ENCODE data around the gene TASP1.
"Not testable (repeated sequence)": the region's sequence is repeated elsewhere in the genome, so short reads cannot be mapped to it uniquely, and the experiment has no call there.

TASP1 gene

GRCh38 chr20:13510837-13511488 is 127.8 kb downstream of the TASP1 start:
- Histone ChIP-seq H3K4me3 (ENCODE audit: low read length) (no peak overlapping the region), H3K36me3 (ENCODE audit: control insufficient read depth, insufficient read depth, low read length) (no peaks in the 10 kb centered on the region), H3K27ac (ENCODE audit: low read depth, low read length) (no peak overlapping the region), H3K27me3 (ENCODE audit: control insufficient read depth, insufficient read depth, low read length) (no peaks in the 10 kb centered on the region), H3K4me1 (ENCODE audit: control insufficient read depth, insufficient read depth, low read length) (no peaks in the 10 kb centered on the region), H3K9ac (ENCODE audit: low read length) (no peak overlapping the region)

DNA sequence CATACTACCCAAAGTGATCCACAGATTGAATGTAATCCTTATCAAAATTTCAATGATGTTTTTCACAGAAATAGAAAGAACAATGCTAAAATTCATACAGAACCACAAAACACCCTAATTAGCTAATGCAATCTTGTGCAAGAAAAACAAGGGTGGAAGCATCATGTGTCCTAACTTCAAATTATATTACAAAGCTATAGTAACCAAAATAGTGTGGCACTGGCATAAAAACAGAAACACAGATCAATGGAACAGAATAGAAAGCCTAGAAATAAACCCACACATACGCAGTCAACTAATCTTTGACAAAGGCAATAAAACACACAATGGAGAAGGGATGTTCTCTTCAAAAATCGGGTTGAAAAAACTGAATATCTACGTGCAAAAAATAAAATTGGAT is 131.1 kb downstream of the TASP1 start:
- no peak overlapping the region for H3K27ac ChIP-seq (ENCODE audit: low read depth, low read length)
- no peak overlapping the region for H3K9ac ChIP-seq (ENCODE audit: low read length)
- no peaks in the 10 kb centered on the region for H3K4me1 ChIP-seq (ENCODE audit: control insufficient read depth, insufficient read depth, low read length)
- H3K4me3 ChIP-seq (ENCODE audit: low read length), result no peak overlapping the region
- no peaks in the 10 kb centered on the region for H3K27me3 ChIP-seq (ENCODE audit: control insufficient read depth, insufficient read depth, low read length)
- no peaks in the 10 kb centered on the region for H3K36me3 ChIP-seq (ENCODE audit: control insufficient read depth, insufficient read depth, low read length)

GRCh38 chr20:13501500-13501899 is 137.2 kb downstream of the TASP1 start:
- no peaks in the 10 kb centered on the region for H3K4me1 ChIP-seq (ENCODE audit: control insufficient read depth, insufficient read depth, low read length)
- no peak overlapping the region for H3K9ac ChIP-seq (ENCODE audit: low read length)
- H3K4me3 ChIP-seq (ENCODE audit: low read length), result no peak overlapping the region
- H3K27ac ChIP-seq (ENCODE audit: low read depth, low read length), result no peak overlapping the region
- H3K36me3 ChIP-seq (ENCODE audit: control insufficient read depth, insufficient read depth, low read length), result no peaks in the 10 kb centered on the region
- no peaks in the 10 kb centered on the region for H3K27me3 ChIP-seq (ENCODE audit: control insufficient read depth, insufficient read depth, low read length)

DNA sequence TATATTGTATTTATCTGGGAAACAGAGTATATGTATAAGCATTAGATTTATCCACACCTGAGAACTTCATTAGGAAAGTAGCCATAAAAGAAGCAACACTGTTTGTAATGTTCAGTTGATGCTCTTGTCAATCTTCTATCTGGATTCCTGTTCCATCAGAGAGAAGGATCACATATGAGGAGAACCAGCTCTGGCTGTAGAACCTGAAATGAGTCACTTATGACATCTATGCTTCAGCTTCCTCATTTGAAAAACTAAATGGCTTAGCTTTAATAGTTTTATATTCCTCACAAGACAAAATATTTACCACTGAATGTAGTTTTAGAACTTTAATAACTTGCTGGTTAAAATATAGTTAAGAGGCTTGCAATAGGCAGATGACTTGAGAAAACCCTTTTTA is 144.7 kb downstream of the TASP1 start:
- H3K27me3 ChIP-seq (ENCODE audit: control insufficient read depth, insufficient read depth, low read length), result no peaks in the 10 kb centered on the region
- H3K9ac ChIP-seq (ENCODE audit: low read length), result no peak overlapping the region
- peaks cover 12% of the 10 kb centered on the region for H3K4me1 ChIP-seq (ENCODE audit: control insufficient read depth, insufficient read depth, low read length)
- H3K36me3 ChIP-seq (ENCODE audit: control insufficient read depth, insufficient read depth, low read length), result no peaks in the 10 kb centered on the region
- no peak overlapping the region for H3K4me3 ChIP-seq (ENCODE audit: low read length)
- H3K27ac ChIP-seq (ENCODE audit: low read depth, low read length), result no peak overlapping the region

DNA sequence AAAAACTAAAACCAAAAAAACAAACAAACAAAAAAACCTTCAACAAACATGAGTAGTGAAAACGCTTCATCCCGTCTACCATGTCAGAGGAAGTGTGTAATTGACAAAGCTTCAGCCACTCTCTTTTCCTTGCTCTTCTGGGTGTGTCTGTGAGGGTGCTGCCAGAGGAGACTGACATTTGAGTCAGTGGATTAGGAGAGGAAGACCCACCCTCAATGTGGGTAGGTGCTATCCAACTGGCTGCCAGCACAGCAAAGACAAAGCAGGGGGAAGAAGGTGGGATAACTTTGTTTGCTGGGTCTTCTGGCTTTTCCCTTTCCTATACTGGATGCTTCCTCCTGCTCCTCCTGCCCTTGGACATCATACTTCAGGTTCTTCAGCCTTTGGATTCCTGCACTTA is 145.6 kb downstream of the TASP1 start:
- H3K4me1 ChIP-seq (ENCODE audit: control insufficient read depth, insufficient read depth, low read length), result peaks cover 12% of the 10 kb centered on the region
- no peak overlapping the region for H3K27ac ChIP-seq (ENCODE audit: low read depth, low read length)

DNA sequence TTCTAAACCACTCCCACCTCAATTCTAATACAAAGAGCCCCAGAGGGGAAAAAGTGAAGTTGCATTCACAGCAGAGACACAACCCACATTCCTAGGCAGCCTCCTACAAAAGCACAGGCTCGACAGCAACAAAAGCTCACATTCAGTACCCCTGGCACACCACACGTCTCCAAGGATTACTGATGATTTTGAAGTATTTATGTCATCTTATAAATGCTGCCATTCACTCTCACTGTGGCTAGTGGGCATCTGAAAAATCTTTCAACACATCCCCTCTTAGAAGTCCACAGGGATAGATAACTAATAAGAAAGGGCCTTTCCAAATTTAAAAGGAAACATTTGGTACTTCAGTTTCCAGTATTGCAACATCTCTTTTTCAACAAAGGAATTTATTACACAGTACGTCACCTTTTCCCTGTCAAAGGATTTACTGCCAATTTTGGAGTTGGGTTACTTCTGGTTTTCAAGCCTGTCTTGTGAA is 146.7 kb downstream of the TASP1 start:
- H3K4me3 ChIP-seq (ENCODE audit: low read length), result no peak overlapping the region
- H3K27me3 ChIP-seq (ENCODE audit: control insufficient read depth, insufficient read depth, low read length), result no peaks in the 10 kb centered on the region
- H3K36me3 ChIP-seq (ENCODE audit: control insufficient read depth, insufficient read depth, low read length), result no peaks in the 10 kb centered on the region
- H3K9ac ChIP-seq (ENCODE audit: low read length), result no peak overlapping the region
- H3K27ac ChIP-seq (ENCODE audit: low read depth, low read length), result no peak overlapping the region
- peaks cover 12% of the 10 kb centered on the region for H3K4me1 ChIP-seq (ENCODE audit: control insufficient read depth, insufficient read depth, low read length)

More for the DNA sequence above, 145.6 kb downstream of the TASP1 start:
- Histone ChIP-seq H3K4me3 (ENCODE audit: low read length) (no peak overlapping the region), H3K36me3 (ENCODE audit: control insufficient read depth, insufficient read depth, low read length) (no peaks in the 10 kb centered on the region), H3K27me3 (ENCODE audit: control insufficient read depth, insufficient read depth, low read length) (no peaks in the 10 kb centered on the region), H3K9ac (ENCODE audit: low read length) (no peak overlapping the region)

DNA sequence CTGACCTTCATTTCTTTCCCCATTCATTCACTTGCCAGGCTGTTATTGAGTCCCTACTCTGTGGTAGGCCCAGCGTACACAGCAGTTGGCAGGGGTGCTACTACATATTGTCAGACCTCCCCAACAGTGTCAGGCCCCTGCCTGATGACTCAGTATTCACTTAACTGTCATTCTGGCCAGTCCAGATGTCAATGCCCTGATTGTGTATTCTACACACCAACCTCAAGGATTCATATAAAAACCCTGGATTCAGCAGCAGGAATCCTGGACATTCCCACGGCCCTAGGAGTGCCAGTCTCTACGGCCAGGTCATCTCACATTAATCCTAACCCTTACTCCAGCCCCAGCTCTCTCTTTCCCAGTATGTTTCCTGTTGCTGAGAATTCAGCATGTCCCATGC is 151.5 kb downstream of the TASP1 start:
- H3K36me3 ChIP-seq (ENCODE audit: control insufficient read depth, insufficient read depth, low read length), result no peaks in the 10 kb centered on the region
- H3K9ac ChIP-seq (ENCODE audit: low read length), result no peak overlapping the region
- H3K4me1 ChIP-seq (ENCODE audit: control insufficient read depth, insufficient read depth, low read length), result peaks cover 9% of the 10 kb centered on the region
- no peak overlapping the region for H3K27ac ChIP-seq (ENCODE audit: low read depth, low read length)
- no peaks in the 10 kb centered on the region for H3K27me3 ChIP-seq (ENCODE audit: control insufficient read depth, insufficient read depth, low read length)
- H3K4me3 ChIP-seq (ENCODE audit: low read length), result no peak overlapping the region

GRCh38 chr20:13486694-13487093 is 152.0 kb downstream of the TASP1 start:
- H3K4me1 ChIP-seq (ENCODE audit: control insufficient read depth, insufficient read depth, low read length), result peaks cover 9% of the 10 kb centered on the region
- no peak overlapping the region for H3K27ac ChIP-seq (ENCODE audit: low read depth, low read length)
- H3K27me3 ChIP-seq (ENCODE audit: control insufficient read depth, insufficient read depth, low read length), result no peaks in the 10 kb centered on the region
- H3K4me3 ChIP-seq (ENCODE audit: low read length), result no peak overlapping the region
- no peaks in the 10 kb centered on the region for H3K36me3 ChIP-seq (ENCODE audit: control insufficient read depth, insufficient read depth, low read length)
- H3K9ac ChIP-seq (ENCODE audit: low read length), result no peak overlapping the region

DNA sequence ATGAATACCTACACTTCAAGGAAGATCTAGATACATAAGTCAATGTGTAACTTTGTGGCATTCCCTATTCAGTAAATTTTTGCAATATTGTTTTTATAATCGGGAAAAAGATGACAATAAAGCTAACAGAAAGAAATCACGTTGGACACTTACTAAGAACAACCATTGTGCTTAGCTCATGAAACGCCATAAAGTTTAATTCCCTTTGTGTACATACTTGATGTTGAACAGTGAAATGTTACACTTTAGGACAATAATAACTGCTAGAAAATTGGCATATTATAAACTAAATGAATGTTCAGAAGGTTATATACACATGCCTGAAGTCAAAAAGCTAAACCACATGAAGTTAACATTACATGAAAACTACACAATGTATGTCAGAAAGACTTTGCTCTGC is 153.2 kb downstream of the TASP1 start:
- Histone ChIP-seq H3K27ac (ENCODE audit: low read depth, low read length) (no peak overlapping the region), H3K9ac (ENCODE audit: low read length) (no peak overlapping the region), H3K36me3 (ENCODE audit: control insufficient read depth, insufficient read depth, low read length) (peaks cover 2% of the 10 kb centered on the region), H3K4me3 (ENCODE audit: low read length) (no peak overlapping the region), H3K27me3 (ENCODE audit: control insufficient read depth, insufficient read depth, low read length) (no peaks in the 10 kb centered on the region), H3K4me1 (ENCODE audit: control insufficient read depth, insufficient read depth, low read length) (no peaks in the 10 kb centered on the region)

- H3K27me3 ChIP-seq (ENCODE audit: control insufficient read depth, insufficient read depth, low read length); H3K9ac ChIP-seq (ENCODE audit: low read length); H3K4me3 ChIP-seq (ENCODE audit: low read length); H3K4me1 ChIP-seq (ENCODE audit: control insufficient read depth, insufficient read depth, low read length); H3K27ac ChIP-seq (ENCODE audit: low read depth, low read length); H3K36me3 ChIP-seq (ENCODE audit: control insufficient read depth, insufficient read depth, low read length): not testable (repeated sequence)
Observed at GRCh38 chr20:13485019-13485418, 153.7 kb downstream of the TASP1 start.

DNA sequence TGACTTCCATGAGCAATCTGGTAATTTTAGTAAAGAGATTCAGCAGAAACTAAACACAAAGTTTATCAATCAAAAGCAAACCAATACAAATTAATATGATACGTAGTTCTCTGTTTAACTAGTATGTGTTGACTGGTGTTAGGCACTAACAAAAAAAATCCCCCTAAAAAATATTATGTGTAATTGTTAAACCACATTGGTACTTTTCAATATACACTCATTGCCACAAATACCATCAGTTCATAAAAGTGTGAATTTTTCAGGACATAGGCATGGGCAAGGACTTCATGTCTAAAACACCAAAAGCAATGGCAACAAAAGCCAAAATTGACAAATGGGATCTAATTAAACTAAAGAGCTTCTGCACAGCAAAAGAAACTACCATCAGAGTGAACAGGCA is 155.3 kb downstream of the TASP1 start:
- not testable (repeated sequence) for H3K4me3 ChIP-seq (ENCODE audit: low read length); H3K4me1 ChIP-seq (ENCODE audit: control insufficient read depth, insufficient read depth, low read length); H3K9ac ChIP-seq (ENCODE audit: low read length); H3K27me3 ChIP-seq (ENCODE audit: control insufficient read depth, insufficient read depth, low read length); H3K27ac ChIP-seq (ENCODE audit: low read depth, low read length); H3K36me3 ChIP-seq (ENCODE audit: control insufficient read depth, insufficient read depth, low read length)

DNA sequence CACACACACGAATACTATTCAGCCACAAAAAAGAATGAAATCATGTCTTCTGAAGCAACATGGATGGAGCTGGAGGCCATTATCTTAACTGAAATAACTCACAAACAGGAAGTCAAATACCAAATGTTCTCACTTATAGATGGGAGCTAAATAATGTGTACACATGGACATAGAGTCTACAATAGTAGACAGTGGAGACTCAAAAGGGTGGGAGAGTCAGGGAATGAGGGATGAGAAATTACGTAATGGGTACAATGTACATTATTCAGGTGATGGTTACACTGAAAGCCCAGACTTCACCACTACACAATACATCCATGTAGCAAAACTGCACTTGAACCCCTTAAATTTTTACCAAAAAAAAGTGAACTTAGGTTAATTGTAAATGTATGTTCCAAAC is 160.4 kb downstream of the TASP1 start:
- peaks cover 2% of the 10 kb centered on the region for H3K36me3 ChIP-seq (ENCODE audit: control insufficient read depth, insufficient read depth, low read length)
- H3K9ac ChIP-seq (ENCODE audit: low read length), result no peak overlapping the region
- H3K4me1 ChIP-seq (ENCODE audit: control insufficient read depth, insufficient read depth, low read length), result no peaks in the 10 kb centered on the region
- H3K27me3 ChIP-seq (ENCODE audit: control insufficient read depth, insufficient read depth, low read length), result no peaks in the 10 kb centered on the region
- no peak overlapping the region for H3K27ac ChIP-seq (ENCODE audit: low read depth, low read length)
- no peak overlapping the region for H3K4me3 ChIP-seq (ENCODE audit: low read length)

DNA sequence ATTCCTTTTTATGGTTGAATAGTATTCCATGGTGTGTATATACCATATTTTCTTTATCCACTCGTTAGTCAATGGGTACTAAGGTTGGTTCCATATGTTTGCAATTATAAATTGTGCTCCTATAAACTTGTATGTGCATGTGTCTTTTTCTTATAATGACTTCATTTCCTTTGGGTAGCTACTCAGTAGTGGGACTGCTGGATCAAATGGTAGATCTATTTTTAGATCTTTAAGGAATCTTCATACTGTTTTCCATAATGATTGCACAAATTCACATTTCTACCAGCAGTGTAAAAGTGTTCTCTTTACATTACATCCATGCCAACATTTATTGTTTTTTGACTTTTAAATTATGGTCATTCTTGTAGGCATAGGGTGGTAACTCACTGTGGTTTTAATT is 164.3 kb downstream of the TASP1 start:
- H3K9ac ChIP-seq (ENCODE audit: low read length), result no peak overlapping the region
- H3K36me3 ChIP-seq (ENCODE audit: control insufficient read depth, insufficient read depth, low read length), result no peaks in the 10 kb centered on the region
- no peaks in the 10 kb centered on the region for H3K4me1 ChIP-seq (ENCODE audit: control insufficient read depth, insufficient read depth, low read length)
- no peaks in the 10 kb centered on the region for H3K27me3 ChIP-seq (ENCODE audit: control insufficient read depth, insufficient read depth, low read length)
- H3K27ac ChIP-seq (ENCODE audit: low read depth, low read length), result no peak overlapping the region
- no peak overlapping the region for H3K4me3 ChIP-seq (ENCODE audit: low read length)
